ENCODE measurements around the gene SH3PXD2B. TPM values are rescaled to one million over a fixed set of nuclear protein-coding genes. Genes with fewer than 3 reads are reported as not detected.

SH3PXD2B gene
- total and polyA plus RNA-seq, 2 donors (not counting 1 experiment from before 2014, with no cell fraction given) = 12.6 to 21.1 TPM

GRCh38 chr5:172312286-172312685 lies 142.0 kb downstream of the SH3PXD2B start:
- no peaks in the 10 kb centered on the region for H3K36me3 ChIP-seq (ENCODE audit: control insufficient read depth, insufficient read depth, low read length)
- no peak overlapping the region for H3K9ac ChIP-seq (ENCODE audit: insufficient read depth, low read length)
- TF ChIP-seq CTCF (conservative IDR thresholded peaks at IDR 0.05 in 1 of 2, IDR thresholded peaks at IDR 0.05 in 1 of 2; ENCODE audit: low read depth in 1 of 2, low read length in 2 of 2) (no peak), EZH2 (IDR thresholded peaks at IDR 0.05; ENCODE audit: low read length, missing control alignments) (no peak)
- no peaks in the 10 kb centered on the region for H3K9me3 ChIP-seq (ENCODE audit: control insufficient read depth, insufficient read depth, low read depth, low read length)
- H3K27me3 ChIP-seq (ENCODE audit: control insufficient read depth, insufficient read depth, low read length) = no peaks in the 10 kb centered on the region
- no peak overlapping the region for H3K27ac ChIP-seq (ENCODE audit: insufficient read depth, low read length)
- no peak overlapping the region for H3K4me2 ChIP-seq (ENCODE audit: extremely low read depth, insufficient read depth, low read length)
- peak in 1 of 2 donors; percentile 61 for DNase-seq (ENCODE audit: low read depth in 2 of 2)
- no peaks in the 10 kb centered on the region for H3K4me1 ChIP-seq (ENCODE audit: control insufficient read depth, extremely low read depth, insufficient read depth, low read length)
- H4K20me1 ChIP-seq (ENCODE audit: control insufficient read depth, extremely low read depth, insufficient read depth, low read length) = no peaks in the 10 kb centered on the region
- no peak overlapping the region for H2AFZ ChIP-seq (ENCODE audit: low read length)
- no peak overlapping the region for H3K4me3 ChIP-seq (replicated peaks in 1 of 4; ENCODE audit: control extremely low read depth in 1 of 4, insufficient read depth in 1 of 4, low read depth in 3 of 4, low read length in 4 of 4)
- H3K79me2 ChIP-seq (ENCODE audit: control insufficient read depth, insufficient read depth, low read length) = no peaks in the 10 kb centered on the region

- H3K36me3 ChIP-seq (ENCODE audit: control insufficient read depth, insufficient read depth, low read length) = no peaks in the 10 kb centered on the region
- TF ChIP-seq CTCF (conservative IDR thresholded peaks at IDR 0.05 in 1 of 2, IDR thresholded peaks at IDR 0.05 in 1 of 2; ENCODE audit: low read depth in 1 of 2, low read length in 2 of 2) (no peak), EZH2 (IDR thresholded peaks at IDR 0.05; ENCODE audit: low read length, missing control alignments) (no peak)
- no peak overlapping the region for H3K4me2 ChIP-seq (ENCODE audit: extremely low read depth, insufficient read depth, low read length)
- no peak overlapping the region for H3K27ac ChIP-seq (ENCODE audit: insufficient read depth, low read length)
- H3K4me3 ChIP-seq (replicated peaks in 1 of 4; ENCODE audit: control extremely low read depth in 1 of 4, insufficient read depth in 1 of 4, low read depth in 3 of 4, low read length in 4 of 4) = no peak overlapping the region
- no peaks in the 10 kb centered on the region for H3K79me2 ChIP-seq (ENCODE audit: control insufficient read depth, insufficient read depth, low read length)
- H3K9me3 ChIP-seq (ENCODE audit: control insufficient read depth, insufficient read depth, low read depth, low read length) = no peaks in the 10 kb centered on the region
- no peak overlapping the region for H2AFZ ChIP-seq (ENCODE audit: low read length)
- DNase-seq (ENCODE audit: low read depth in 2 of 2) = no peak
- no peaks in the 10 kb centered on the region for H3K4me1 ChIP-seq (ENCODE audit: control insufficient read depth, extremely low read depth, insufficient read depth, low read length)
- no peaks in the 10 kb centered on the region for H3K27me3 ChIP-seq (ENCODE audit: control insufficient read depth, insufficient read depth, low read length)
- H3K9ac ChIP-seq (ENCODE audit: insufficient read depth, low read length) = no peak overlapping the region
- no peaks in the 10 kb centered on the region for H4K20me1 ChIP-seq (ENCODE audit: control insufficient read depth, extremely low read depth, insufficient read depth, low read length)
These were observed 142.7 kb downstream of the SH3PXD2B start for GRCh38 chr5:172311605-172312004.

- Histone ChIP-seq H2AFZ (ENCODE audit: low read length) (no peak overlapping the region), H3K4me3 (replicated peaks in 1 of 4; ENCODE audit: control extremely low read depth in 1 of 4, insufficient read depth in 1 of 4, low read depth in 3 of 4, low read length in 4 of 4) (no peak overlapping the region), H3K9ac (ENCODE audit: insufficient read depth, low read length) (no peak overlapping the region), H3K4me1 (ENCODE audit: control insufficient read depth, extremely low read depth, insufficient read depth, low read length) (no peaks in the 10 kb centered on the region), H3K27ac (ENCODE audit: insufficient read depth, low read length) (no peak overlapping the region), H4K20me1 (ENCODE audit: control insufficient read depth, extremely low read depth, insufficient read depth, low read length) (no peaks in the 10 kb centered on the region), H3K27me3 (ENCODE audit: control insufficient read depth, insufficient read depth, low read length) (no peaks in the 10 kb centered on the region), H3K4me2 (ENCODE audit: extremely low read depth, insufficient read depth, low read length) (no peak overlapping the region), H3K9me3 (ENCODE audit: control insufficient read depth, insufficient read depth, low read depth, low read length) (no peaks in the 10 kb centered on the region), H3K36me3 (ENCODE audit: control insufficient read depth, insufficient read depth, low read length) (no peaks in the 10 kb centered on the region), H3K79me2 (ENCODE audit: control insufficient read depth, insufficient read depth, low read length) (no peaks in the 10 kb centered on the region)
- TF ChIP-seq CTCF (conservative IDR thresholded peaks at IDR 0.05 in 1 of 2, IDR thresholded peaks at IDR 0.05 in 1 of 2; ENCODE audit: low read depth in 1 of 2, low read length in 2 of 2) (no peak), EZH2 (IDR thresholded peaks at IDR 0.05; ENCODE audit: low read length, missing control alignments) (no peak)
- DNase-seq (ENCODE audit: low read depth in 2 of 2) = no peak
These were observed 143.3 kb downstream of the SH3PXD2B start for GRCh38 chr5:172311026-172311425.
